Activated CD4-positive, CD25-positive, alpha-beta regulatory T cell treated with anti-CD3 and anti-CD28 coated beads, Interleukin-2, amount 50 U/mL, for 16 hours (primary cell): ENCODE data around the gene TTC38.

Experiments
- DNase-seq: peaks from one replicate; pipeline ENCODE4 v3.0.0-alpha.2; 2020; ENCODE audit warnings: low read depth, low spot score

Gene TTC38

GRCh38 chr22:46327691-46328465, 60.1 kb downstream of the TTC38 start:
- DNase-seq: no peak

- no peak for DNase-seq
These were observed 61.0 kb downstream of the TTC38 start for GRCh38 chr22:46328797-46329196.

GRCh38 chr22:46329616-46330015, 61.8 kb downstream of the TTC38 start:
- no peak for DNase-seq

GRCh38 chr22:46330426-46330825, 62.6 kb downstream of the TTC38 start:
- DNase-seq: no peak

- DNase-seq: no peak
These were observed 63.7 kb downstream of the TTC38 start for GRCh38 chr22:46331496-46331895.

GRCh38 chr22:46335201-46336118, 67.7 kb downstream of the TTC38 start, which contains the start of gene TRMU:
TSS of gene TRMU (plus strand) at chr22:46335714. CDS start at chr22:46335765, 51 bp downstream.
- DNase-seq: peak; percentile 30

- no peak for DNase-seq
These were observed 68.6 kb downstream of the TTC38 start for GRCh38 chr22:46336119-46337078.

- no peak for DNase-seq
These were observed 70.1 kb downstream of the TTC38 start for GRCh38 chr22:46337870-46338269.

- no peak for DNase-seq
These were observed 70.8 kb downstream of the TTC38 start for GRCh38 chr22:46338636-46339035.

GRCh38 chr22:46339956-46340355, 72.1 kb downstream of the TTC38 start:
- DNase-seq: no peak

GRCh38 chr22:46340676-46341075, 72.9 kb downstream of the TTC38 start:
- no peak for DNase-seq
